Vagina (tissue), 2 donors: ENCODE results near the gene SLC22A12.

Source experiments
- CTCF ChIP-seq, 3 experiments: fragments of 450-650 bp in 2 of 3; fragments of 200-600 bp in 1 of 3; sonication (generic) in 1 of 3; IDR thresholded peaks; one replicate each; pipeline ENCODE4 v1.5.1; 2017 to 2019; ENCODE audit warnings: antibody characterized with exemption in 3 of 3, mild to moderate bottlenecking in 2 of 3, moderate library complexity in 2 of 3
- POLR2A ChIP-seq, 2 donors: fragments of 450-650 bp; IDR thresholded peaks; one replicate each; pipeline ENCODE4 v1.6.1; 2017; ENCODE audit warnings: antibody characterized with exemption in 2 of 2, mild to moderate bottlenecking in 2 of 2, moderate library complexity in 2 of 2

GRCh38 chr11:64626637-64627036, 35.6 kb downstream of the SLC22A12 start:
- TF ChIP-seq CTCF (IDR thresholded peaks at IDR 0.05) (no peak), POLR2A (IDR thresholded peaks at IDR 0.05) (no peak)
